ENCODE results near the gene ANKMY2.

- TF ChIP-seq POLR2A (IDR thresholded peaks at IDR 0.05) (no peak), CTCF (IDR thresholded peaks at IDR 0.05) (peak; percentile 47 to 78 (median 70))
Observed at GRCh38 chr7:16564909-16565426, 80.6 kb downstream of the ANKMY2 start.
